C4-2B (cell line): ENCODE measurements around the gene PRLH.

ENCODE experiments used
- CTCF ChIP-seq: fragments of 450-650 bp; conservative IDR thresholded peaks from 2 replicates; pipeline ENCODE4 v1.5.1; 2017; ENCODE audit warnings: mild to moderate bottlenecking
- ZFX ChIP-seq: fragments of 450-650 bp; IDR thresholded peaks from 2 replicates; pipeline ENCODE4 v1.6.1; 2017

GRCh38 chr2:237569896-237570295 lies 3.5 kb downstream of the PRLH start:
- no peak for TF ChIP-seq CTCF
- no peak for TF ChIP-seq ZFX
